Ishikawa (cell line): ENCODE data around the gene DENND1A.

ENCODE experiments used
- CEBPB ChIP-seq: IDR thresholded peaks from 2 replicates; pipeline ENCODE4 v1.6.1; 2012
- CREB1 ChIP-seq: IDR thresholded peaks from 2 replicates; pipeline ENCODE4 v1.6.1; 2012; ENCODE audit warnings: low read depth
- EGR1 ChIP-seq: IDR thresholded peaks from 2 replicates; pipeline ENCODE4 v1.6.1; 2012
- EP300 ChIP-seq: IDR thresholded peaks from 2 replicates; pipeline ENCODE4 v1.6.1; 2012; ENCODE audit warnings: borderline replicate concordance
- FOXM1 ChIP-seq: IDR thresholded peaks from 2 replicates; pipeline ENCODE4 v1.6.1; 2012; ENCODE audit warnings: low read depth, borderline replicate concordance
- MAX ChIP-seq: IDR thresholded peaks from 2 replicates; pipeline ENCODE4 v1.6.1; 2012
- NFIC ChIP-seq: IDR thresholded peaks from 2 replicates; pipeline ENCODE4 v1.6.1; 2012
- RAD21 ChIP-seq: IDR thresholded peaks from 2 replicates; pipeline ENCODE4 v1.6.1; 2012; ENCODE audit warnings: low read depth
- REST ChIP-seq: IDR thresholded peaks from 2 replicates; pipeline ENCODE4 v1.6.1; 2012; ENCODE audit warnings: low read depth, mild to moderate bottlenecking
- TAF1 ChIP-seq: IDR thresholded peaks from 2 replicates; pipeline ENCODE4 v1.6.1; 2012; ENCODE audit warnings: low read depth, mild to moderate bottlenecking
- TCF12 ChIP-seq: IDR thresholded peaks from 2 replicates; pipeline ENCODE4 v1.6.1; 2012; ENCODE audit warnings: low read depth
- TEAD4 ChIP-seq: IDR thresholded peaks from 2 replicates; pipeline ENCODE4 v1.6.1; 2012
- USF1 ChIP-seq: IDR thresholded peaks from 2 replicates; pipeline ENCODE4 v1.6.1; 2012
- YY1 ChIP-seq: IDR thresholded peaks from 2 replicates; pipeline ENCODE4 v1.6.1; 2012; ENCODE audit warnings: low read depth
- ZBTB7A ChIP-seq: IDR thresholded peaks from 2 replicates; pipeline ENCODE4 v1.6.1; 2012; ENCODE audit warnings: low read depth

The DENND1A gene

GRCh38 chr9:123391233-123391632 is 538.7 kb downstream of the DENND1A start:
- TF ChIP-seq TAF1 (no peak), EP300 (no peak), MAX (no peak), FOXM1 (no peak), TCF12 (no peak), USF1 (no peak), NFIC (no peak)

GRCh38 chr9:123390337-123391135 is 539.4 kb downstream of the DENND1A start:
- TF ChIP-seq CREB1 (no peak), CEBPB (peak; percentile 53; the same call in 1 of the 2 replicates)

- TF ChIP-seq TEAD4 (no peak), YY1 (no peak), TAF1 (no peak), EGR1 (no peak), CEBPB (no peak), USF1 (no peak), MAX (no peak), CREB1 (no peak), EP300 (no peak), TCF12 (no peak), NFIC (no peak), RAD21 (no peak), ZBTB7A (no peak), REST (no peak)
Observed at GRCh38 chr9:123389698-123390097, 540.2 kb downstream of the DENND1A start.

GRCh38 chr9:123389070-123389469 is 540.9 kb downstream of the DENND1A start:
- no peak for TF ChIP-seq USF1
- no peak for TF ChIP-seq EP300
- no peak for TF ChIP-seq TAF1
- TF ChIP-seq CEBPB: no peak
- TF ChIP-seq TEAD4: no peak
- TF ChIP-seq TCF12: no peak
- TF ChIP-seq NFIC: no peak
- TF ChIP-seq EGR1: no peak
- TF ChIP-seq MAX: no peak
- TF ChIP-seq CREB1: no peak
- TF ChIP-seq REST: no peak
- no peak for TF ChIP-seq FOXM1
- TF ChIP-seq RAD21: no peak
- TF ChIP-seq YY1: no peak
- no peak for TF ChIP-seq ZBTB7A

GRCh38 chr9:123387686-123388085 is 542.2 kb downstream of the DENND1A start:
- TF ChIP-seq CREB1 (no peak), TCF12 (no peak), EGR1 (no peak), MAX (no peak), YY1 (no peak), REST (no peak), CEBPB (no peak), USF1 (no peak), TEAD4 (no peak), RAD21 (no peak), TAF1 (no peak), EP300 (no peak), NFIC (no peak), ZBTB7A (no peak), FOXM1 (no peak)
